DMS53 (cell line): ENCODE results near the gene PARP4.
"Not testable (repeated sequence)": the region's sequence is repeated elsewhere in the genome, so short reads cannot be mapped to it uniquely, and the experiment has no call there.

Experiments used
- DNase-seq: peaks from one replicate; lab custom pipeline; 2025; lab: John Stamatoyannopoulos, UW

PARP4 gene

GRCh38 chr13:24512197-24512907, at the start of gene PARP4:
TSS of gene PARP4 (minus strand) at chr13:24512778. CDS start at chr13:24503776, 9,002 bp downstream.
- DNase-seq = peak; percentile 92

- not testable (repeated sequence) for DNase-seq
Measured at GRCh38 chr13:24560579-24561187, 48.1 kb upstream of the PARP4 start.

GRCh38 chr13:24559431-24560218, 47.0 kb upstream of the PARP4 start:
- DNase-seq = not testable (repeated sequence)

- DNase-seq = no peak
Measured at GRCh38 chr13:24557081-24557480, 44.5 kb upstream of the PARP4 start.

GRCh38 chr13:24553892-24554291, 41.3 kb upstream of the PARP4 start:
- not testable (repeated sequence) for DNase-seq

- DNase-seq = peak; percentile 71
Measured at GRCh38 chr13:24541476-24542352, 29.1 kb upstream of the PARP4 start.

GRCh38 chr13:24541127-24541475, 28.5 kb upstream of the PARP4 start:
- no peak for DNase-seq

GRCh38 chr13:24540236-24541126, 27.9 kb upstream of the PARP4 start:
- peak; percentile 39 for DNase-seq

- DNase-seq = no peak
Measured at GRCh38 chr13:24539500-24540165, 27.1 kb upstream of the PARP4 start.

GRCh38 chr13:24529478-24529877, 16.9 kb upstream of the PARP4 start:
- DNase-seq = no peak

GRCh38 chr13:24528816-24529398, 16.3 kb upstream of the PARP4 start:
- DNase-seq = no peak

GRCh38 chr13:24527266-24527775, 14.7 kb upstream of the PARP4 start:
- DNase-seq = no peak

GRCh38 chr13:24520733-24521132, 8.2 kb upstream of the PARP4 start:
- DNase-seq = no peak

GRCh38 chr13:24516919-24517318, 4.3 kb upstream of the PARP4 start:
- DNase-seq = no peak

- DNase-seq = no peak
Measured at GRCh38 chr13:24512908-24513213, 283 bp upstream of the PARP4 start.

- DNase-seq = no peak
Measured at GRCh38 chr13:24511816-24512196, 772 bp downstream of the PARP4 start.

GRCh38 chr13:24511019-24511815, 1.4 kb downstream of the PARP4 start:
- DNase-seq = peak; percentile 77

- DNase-seq = no peak
Measured at GRCh38 chr13:24506698-24507335, 5.8 kb downstream of the PARP4 start.

- DNase-seq = not testable (repeated sequence)
Measured at GRCh38 chr13:24506283-24506682, 6.3 kb downstream of the PARP4 start.
